Stimulated activated CD4-positive, alpha-beta T cell treated with anti-CD3 and anti-CD28 coated beads, Interleukin-1b, Interleukin-23, amount 100 ng/mL, for 24 hours (primary cell): ENCODE measurements around the gene AP2A1.

Experiments used
- DNase-seq, 4 experiments: peaks; one replicate each; pipeline ENCODE4 v3.0.0-alpha.2; 2020; ENCODE audit warnings: low read depth in 4 of 4, low spot score in 1 of 4

The AP2A1 gene

DNA sequence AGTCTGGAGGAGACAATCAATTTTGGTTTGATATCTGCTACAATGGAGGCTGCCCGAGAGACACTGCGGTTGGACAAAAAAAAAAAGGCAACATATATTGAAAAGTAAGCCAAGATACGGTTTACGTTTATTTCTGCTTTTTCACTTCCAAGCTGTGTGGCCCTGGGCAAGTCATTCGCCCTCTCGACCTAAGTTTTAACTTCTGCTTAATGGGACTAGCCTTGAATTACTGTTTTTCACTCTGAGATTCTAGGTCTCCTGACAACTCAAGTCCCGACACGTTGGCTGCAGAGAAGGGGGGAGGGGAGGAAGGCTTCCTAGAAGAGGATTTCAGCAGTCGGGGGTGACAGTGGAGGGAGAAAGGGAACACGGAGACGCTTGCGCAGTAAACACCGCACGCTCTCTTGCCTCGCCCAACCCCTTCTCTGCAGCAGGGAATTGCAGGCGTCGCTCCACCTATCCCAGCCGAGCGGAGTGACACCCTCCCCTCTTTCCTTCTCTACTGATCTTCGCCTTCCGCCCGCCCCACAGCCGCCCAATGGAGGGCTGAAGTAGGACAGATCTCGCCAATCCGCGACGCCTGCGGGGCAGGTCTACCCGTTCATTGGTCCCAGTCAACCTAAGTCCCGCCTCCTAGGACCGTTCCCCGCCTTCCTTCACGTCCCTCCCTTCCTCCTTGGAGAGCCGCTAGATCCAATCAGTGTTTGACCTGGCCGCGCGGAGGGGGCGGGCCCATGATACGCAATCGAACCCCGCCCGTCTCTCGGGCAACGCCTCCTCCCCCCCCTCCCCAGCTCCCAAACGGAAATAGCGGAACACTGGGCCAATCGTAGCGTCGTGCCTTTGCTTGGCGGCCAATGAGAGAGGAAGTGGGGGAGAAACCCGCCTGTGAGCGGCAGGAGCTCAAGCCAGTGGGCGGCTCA is 533 bp upstream of the AP2A1 start:
- DNase-seq: peak; percentile 96 to 99 (median 96)

DNA sequence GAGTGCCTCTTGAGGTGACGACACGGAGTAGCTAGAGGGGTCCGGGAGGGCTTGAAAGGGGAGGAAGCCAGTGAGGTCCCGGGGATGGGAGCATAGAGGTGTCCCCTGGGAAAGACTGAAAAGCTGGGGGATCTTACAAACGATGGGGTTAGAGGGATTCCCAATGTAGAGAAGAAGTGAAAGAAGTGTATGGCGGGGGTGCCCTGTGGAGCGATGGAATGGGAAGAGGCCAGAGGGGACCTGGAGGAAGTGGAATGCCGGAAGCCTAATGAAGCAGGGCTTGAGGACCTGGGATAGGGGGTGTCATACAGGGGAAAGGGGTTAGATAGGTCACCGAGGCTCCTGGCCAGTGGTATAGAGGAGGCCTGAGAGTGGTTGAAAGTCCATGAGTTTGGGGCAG is 580 bp downstream of the AP2A1 start:
- DNase-seq: no peak

DNA sequence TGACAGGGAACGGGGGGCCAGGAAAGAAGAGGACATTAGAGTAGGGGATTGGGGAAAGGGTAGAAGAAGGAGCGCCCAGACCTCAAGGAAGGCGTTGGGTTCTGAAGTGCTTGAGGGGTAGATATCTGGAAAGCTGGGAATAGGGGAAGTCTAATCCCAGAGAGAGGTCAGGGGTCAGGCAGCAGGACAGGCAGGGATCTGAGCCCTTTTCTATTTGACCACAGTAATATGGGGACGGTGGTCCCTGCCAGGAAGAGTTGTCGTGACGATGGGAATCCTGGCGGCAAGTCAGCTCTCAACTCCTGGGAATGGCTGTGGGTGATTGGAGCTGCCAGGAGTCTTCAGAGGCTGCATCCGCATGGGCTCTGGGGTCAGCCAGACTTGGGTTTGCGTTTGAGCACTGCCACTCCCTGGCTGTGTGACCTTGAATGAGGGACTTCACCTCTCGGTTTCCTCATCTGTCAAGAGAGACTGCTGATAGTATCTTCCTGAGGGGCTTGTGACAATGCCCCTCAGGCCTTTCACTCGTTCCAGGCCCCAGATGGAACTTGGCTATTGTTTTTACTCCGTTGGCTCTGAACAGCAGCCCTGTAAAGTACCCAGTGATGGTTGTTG is 1.3 kb downstream of the AP2A1 start:
- DNase-seq: no peak

DNA sequence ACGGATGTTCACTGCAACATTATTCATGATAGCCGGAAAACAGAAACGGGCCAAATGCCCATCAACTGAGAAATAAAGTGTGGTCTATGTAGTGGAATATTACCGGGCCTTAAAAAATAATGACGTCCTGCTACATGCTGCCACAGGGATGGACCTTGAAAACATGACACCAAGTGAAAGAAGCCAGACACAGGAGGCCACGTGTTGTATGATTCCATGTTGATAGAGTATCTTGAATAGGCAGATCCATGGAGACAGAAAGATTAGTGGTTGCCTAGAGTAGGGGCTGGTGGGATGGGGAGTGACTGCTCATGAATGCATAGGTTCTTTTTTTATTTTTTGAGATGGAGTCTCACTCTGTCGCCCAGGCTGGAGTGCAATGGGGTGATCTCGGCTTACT is 3.7 kb downstream of the AP2A1 start:
- no peak for DNase-seq

DNA sequence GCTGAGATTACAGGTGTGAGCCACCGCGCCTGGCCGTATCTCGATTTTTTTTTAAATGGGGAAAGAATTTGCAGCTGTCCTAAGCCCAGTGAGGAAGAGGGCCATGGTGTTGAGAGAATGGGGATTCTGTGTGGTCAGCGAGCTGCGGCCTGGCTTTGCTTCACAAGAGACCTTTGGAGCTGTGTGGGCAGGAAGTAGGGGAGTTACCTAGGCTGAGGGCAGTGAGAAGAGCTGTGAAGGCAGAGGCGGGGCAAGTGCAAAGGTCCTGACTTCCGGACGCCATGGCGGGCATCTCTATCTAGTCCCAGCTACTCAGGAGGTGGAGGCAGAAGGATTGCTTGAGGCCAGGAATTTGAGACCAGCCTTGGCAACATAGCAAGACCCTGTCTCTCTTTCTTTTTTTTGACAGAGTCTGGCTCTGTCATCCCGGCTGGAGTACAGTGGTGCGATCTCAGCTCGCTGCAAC is 4.9 kb downstream of the AP2A1 start:
- no peak for DNase-seq

DNA sequence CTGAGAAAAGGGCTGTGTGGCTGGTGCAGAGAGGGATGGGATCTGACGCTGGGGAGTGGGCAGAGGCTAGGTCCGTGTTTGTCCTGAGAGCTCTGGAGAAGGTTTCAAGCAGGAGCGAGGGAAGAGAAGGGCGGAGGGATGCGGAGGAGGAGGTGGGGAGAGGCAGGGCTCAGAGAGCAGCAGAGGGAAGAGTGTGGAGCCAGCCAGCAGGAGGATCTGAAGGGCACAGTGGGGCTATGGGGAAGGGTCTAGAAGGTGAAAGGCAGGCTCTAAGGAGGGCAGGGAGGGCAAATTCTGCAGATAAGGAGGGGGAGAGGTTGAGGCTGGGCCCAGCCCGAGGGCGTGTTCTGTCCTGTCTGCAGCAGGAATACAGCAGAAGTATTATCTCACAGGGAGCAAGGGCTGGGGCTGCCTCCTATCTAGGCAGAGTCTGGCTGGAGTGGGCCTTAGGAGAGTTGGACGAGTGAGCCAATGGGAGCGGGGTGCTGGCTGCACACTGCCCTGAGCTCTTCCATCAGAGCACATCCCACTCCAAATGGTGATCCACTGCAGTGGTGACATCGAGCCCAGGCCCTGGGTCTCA is 6.1 kb downstream of the AP2A1 start:
- no peak for DNase-seq

DNA sequence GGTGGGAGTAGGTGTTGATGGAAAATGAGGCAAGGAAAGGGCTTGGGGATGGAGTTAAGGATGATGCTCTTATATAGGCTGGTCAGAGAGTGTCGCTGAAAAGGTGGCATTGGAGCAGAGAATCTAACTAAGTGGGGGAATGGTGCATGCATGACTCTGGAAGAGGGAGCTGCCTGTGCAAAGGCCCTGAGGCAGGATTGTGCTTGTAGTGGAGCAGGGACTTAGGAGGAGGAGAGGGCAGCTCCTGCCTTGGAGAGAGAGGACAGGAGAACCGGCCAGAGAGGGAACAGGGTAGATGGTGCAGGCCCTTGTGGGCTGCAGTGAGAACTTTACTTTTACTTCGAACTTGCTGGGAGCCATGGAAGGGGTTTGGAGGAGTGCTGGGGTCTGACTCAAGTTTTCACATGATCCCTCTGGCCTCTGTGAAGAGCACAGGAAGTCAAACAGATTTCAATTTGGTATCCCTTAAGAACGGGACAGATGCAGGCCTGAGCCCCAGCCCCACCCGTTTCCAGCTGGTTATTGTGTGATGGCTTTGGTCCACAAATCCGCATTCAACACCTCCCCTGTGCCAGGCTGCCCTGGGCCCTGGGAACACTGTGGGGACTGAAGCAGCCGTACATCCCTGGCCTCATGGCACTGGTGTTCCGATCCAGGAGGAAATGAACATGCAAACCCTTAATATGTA is 7.0 kb downstream of the AP2A1 start:
- DNase-seq: no peak

DNA sequence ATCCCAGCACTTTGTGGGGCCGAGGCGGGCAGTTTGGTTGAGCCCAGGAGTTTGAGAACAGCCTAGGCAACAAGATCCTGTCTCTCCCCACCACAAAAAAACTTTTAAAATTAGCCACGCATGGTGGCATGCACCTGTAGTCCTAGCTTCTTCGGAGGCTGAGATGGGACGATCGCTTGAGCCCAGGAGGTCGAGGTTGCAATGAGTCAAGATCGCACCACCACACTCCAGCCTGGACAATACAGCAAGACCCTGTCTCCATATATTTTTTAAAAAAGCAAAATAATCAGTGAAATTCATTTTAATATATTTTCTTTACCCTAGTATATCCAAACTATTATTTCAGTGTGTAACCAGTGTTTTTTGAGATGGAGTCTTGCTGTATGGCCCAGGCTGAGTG is 8.2 kb downstream of the AP2A1 start:
- DNase-seq: no peak

DNA sequence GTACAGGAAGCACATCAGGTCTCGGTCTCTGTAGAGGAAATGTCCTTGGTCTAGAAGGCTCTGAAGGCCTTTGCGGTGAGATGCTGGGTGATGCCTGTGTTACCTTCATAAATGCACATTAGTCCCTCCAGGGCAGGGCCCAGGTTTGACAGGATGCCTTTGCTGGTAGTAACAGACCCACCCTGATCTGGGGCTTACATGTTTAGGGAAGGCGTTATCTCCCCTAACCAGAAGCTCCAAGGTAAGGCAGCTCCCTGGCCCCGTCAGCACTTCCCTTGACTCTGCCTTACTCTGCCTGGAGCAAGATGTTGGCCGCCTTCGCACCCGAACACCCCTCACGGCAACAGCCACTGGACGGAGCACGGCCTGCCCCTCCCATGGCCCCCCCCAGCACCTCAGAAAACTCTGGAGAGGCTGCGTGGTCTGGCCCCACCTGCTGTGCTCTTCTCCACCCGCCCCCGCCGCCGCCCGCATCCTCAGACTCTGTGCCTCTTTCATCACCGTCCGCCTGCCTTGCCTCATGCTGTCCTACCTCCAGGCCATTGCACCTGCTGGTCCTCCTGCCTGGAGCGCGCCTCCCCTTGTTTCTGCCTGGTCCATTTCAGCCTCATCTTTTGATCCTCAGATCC is 9.1 kb downstream of the AP2A1 start:
- no peak for DNase-seq

DNA sequence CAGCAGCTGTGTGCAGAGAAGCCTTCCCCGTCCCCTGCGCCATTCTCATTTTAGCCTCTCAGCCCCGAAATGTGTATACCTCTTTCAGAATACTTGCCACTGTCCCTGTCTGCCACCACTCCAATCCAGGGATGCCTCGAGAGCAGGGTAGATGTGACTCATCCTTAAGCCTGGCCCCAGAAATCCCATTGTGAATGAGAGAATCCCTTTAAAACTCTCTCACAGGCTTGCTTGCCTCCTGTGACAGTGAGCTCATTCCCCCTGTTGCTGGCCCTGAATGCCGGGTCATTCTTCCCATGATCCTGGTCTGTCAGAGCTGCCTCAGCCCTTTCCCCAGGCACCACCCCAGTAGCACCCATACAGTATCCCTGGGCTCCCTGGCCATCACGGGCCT is 9.6 kb downstream of the AP2A1 start:
- DNase-seq: no peak

DNA sequence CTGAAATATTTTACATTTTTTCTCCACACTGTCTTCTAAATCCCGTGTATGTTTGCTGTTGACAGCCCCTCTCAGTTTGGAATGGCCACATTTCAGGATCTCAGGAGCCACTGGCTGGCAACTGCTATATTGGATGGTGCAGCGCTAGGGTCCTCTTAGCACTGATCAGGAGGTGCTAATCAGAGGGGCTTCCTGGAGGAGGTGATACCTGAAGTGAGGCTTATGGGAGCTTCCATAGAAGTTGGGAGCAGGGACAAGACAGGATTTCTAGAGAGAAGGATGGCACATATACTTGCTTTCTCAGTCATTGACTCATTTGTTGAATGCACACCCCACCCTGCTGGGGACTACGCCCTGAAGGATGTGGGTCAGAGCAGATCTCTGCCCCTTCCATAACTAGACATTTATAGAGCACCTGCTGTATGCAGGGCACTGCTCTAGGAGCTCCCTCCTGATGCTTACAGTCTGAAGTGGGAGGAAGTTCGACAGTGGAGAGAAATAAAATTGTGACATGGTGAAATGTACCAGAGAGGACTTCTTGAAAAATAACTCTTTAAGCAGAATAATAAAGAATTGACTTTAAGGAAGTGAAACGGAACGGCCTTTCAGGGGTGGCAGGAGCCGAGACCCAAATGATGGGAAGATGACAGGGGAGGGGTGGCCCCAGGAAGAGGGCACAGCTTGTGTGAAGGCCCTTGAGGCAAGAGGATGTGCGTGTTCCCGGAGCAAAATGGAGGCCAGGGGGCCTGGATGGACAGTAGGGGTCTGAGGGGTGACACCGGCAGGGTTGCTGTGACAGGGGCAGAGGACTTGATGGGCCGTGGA is 13.1 kb downstream of the AP2A1 start:
- DNase-seq: no peak

DNA sequence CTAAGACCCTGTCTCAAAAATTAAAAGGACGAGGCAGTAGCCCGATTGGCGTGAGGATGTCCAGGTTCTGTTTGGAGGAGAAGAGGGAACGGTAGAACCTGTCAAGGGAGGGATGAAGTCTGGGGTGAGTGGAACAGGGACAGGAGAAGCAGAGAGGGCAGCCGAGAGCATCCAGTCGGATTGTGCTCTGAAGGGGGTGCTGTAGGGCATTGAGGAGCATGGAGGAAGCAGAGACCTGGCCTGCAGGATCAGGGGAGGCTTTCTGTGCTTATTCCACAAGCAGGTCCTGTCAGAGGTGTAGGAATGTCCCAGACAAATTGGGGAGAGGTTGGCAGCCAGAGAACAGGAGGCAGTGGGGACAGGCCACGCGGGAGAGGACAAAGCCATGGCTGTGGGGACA is 14.1 kb downstream of the AP2A1 start:
- no peak for DNase-seq

DNA sequence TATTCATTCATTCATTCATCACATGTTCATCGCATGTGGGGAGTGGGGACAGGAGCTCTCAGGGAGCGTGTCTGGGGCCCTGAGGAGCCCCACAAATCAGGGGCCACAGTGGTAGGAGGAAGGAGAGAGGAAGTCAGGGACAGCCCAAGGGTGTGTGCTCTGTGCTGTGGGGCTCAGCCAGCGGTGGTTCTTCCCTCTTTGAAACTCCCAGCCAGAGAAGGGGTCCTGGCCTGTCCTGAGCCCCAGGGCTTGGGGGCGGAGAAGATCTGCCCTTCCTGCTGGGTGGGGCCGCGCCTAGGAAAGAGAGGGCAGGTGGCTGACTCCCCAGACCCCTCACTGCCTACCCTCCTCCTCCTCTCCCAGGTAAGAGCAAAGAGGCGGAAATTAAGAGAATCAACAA is 14.6 kb downstream of the AP2A1 start:
- DNase-seq: no peak

DNA sequence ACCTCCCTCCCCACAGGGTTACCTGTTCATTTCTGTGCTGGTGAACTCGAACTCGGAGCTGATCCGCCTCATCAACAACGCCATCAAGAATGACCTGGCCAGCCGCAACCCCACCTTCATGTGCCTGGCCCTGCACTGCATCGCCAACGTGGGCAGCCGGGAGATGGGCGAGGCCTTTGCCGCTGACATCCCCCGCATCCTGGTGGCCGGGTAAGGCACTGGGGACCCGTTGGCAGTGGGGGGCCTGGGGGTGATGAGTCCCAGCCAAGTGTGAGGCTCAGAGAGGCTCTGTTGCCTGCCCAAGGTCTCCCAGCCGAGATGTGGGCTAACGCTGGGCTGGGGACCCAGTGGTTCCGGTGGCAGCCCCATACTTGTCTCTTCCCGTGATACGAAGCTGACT is 15.7 kb downstream of the AP2A1 start:
- no peak for DNase-seq

DNA sequence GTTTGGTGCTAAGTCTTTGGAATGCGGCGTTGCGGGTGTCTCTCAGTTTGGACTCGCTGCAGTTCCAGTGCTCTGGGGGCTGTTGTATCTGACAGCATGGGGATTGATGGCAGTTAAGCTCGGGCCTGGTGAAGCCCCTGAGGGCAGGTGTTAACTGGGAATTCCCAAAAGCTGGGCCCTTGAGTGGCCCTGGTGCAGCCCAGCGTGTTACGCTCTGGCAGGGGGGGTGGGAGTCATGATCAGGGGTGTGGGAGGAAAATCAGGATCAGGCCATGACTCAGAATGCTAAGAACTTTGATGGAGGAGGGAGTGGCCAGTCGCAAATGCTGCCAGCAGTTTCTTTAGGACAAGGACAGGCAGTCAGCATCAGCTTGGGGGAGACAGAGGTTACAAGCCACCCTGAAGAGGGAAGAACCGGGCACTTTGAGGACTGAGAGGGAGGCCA is 19.6 kb downstream of the AP2A1 start:
- DNase-seq: no peak

DNA sequence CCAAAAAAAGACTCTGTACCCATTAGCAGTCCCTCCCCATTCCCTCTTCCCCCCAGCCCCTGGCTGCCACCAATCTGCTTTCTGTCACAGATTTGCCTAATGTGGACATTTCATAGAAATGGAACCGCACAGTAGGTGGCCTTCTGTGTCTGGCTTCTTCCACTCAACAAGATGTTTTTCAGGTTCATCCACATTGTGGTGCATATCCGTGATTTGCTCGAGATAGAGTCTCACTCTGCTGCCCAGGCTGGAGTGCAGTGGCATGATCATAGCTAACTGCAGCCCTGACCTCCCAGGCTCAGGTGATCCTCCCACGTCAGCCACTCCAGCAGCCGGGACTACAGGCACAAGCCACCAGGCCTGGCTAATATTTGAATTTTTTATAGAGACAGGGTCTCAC is 20.9 kb downstream of the AP2A1 start:
- DNase-seq: no peak

DNA sequence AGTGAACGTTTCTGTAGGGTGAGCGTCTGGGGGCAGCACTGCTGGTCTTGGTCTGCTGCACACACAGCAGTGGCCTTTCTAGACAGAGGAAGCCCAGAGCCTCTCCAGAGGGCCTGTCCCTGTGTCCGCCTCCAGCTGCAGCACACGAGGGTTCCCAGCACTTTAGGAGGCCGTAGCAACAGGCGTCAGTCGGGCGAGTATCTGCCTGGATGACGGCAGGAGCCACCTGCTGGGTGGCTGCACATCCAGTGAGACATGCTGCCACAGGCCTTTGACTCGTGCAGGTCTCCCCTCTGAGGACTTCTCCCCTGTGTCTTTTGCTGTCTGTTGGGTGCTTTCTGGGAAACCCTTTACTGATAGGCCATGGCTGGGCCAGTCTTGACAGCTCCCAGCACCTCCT is 22.1 kb downstream of the AP2A1 start:
- DNase-seq: no peak

DNA sequence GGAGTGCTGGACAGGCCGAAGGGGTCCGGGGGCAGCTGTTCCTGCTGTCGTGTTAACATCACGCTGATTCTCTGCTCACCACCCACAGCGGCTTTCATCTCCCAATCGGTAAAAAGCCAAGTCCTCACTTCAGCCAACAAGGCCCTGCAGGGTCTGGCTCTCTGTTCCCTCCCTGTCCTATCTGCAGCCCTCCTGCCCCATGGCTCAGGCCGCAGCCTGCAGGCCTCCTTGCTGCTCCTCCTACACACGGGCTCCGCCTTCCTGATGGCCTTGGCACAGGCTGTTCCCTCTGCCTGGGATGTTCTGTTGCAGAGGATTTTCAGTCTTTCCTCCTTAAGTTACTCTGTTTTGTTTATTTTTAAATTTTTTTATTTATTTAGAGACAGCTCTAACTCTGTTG is 24.1 kb downstream of the AP2A1 start:
- DNase-seq: no peak

DNA sequence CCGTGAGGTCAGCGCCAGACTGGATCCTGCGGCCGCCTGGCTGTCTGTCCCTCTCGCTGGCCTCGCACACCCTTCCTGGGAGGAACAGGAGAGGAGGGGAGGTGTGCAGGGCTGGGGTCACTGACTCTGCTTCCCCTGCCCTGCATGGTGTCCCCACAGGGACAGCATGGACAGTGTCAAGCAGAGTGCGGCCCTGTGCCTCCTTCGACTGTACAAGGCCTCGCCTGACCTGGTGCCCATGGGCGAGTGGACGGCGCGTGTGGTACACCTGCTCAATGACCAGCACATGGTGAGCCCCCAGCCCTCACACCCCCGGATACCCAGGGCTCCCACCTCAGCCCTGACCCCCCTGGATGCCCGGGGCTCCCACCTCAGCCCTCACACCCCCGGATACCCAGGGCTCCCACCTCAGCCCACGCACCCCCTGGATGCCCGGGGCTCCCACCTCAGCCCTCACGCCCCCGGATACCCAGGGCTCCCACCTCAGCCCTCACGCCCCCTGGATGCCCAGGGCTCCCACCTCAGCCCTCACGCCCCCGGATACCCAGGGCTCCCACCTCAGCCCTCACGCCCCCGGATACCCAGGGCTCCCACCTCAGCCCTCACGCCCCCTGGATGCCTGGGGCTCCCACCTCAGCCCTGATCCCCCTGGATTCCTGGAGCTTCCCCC is 25.1 kb downstream of the AP2A1 start:
- DNase-seq: no peak
